NCI-H460 (cell line): Measurements from ENCODE around the gene LRRC57. TPM values are rescaled to one million over a fixed set of nuclear protein-coding genes. Genes with fewer than 3 reads are reported as not detected.

ENCODE experiments used
- DNase-seq: peaks from one replicate; pipeline ENCODE4 v3.0.0-alpha.2; 2016; ENCODE audit warnings: low read depth; ENCODE audit errors: extremely low read depth
- total RNA-seq: library from RNA; depleted of rRNA; stranded (reverse); fragments of >200 nt; shearing (Covaris generic); gene quantifications from 2 replicates; pipeline ENCODE4 v1.2.3, GENCODE V29; 2014

Gene LRRC57
- total RNA-seq, 1 experiment from 2014 or later = 19.8 TPM

DNA sequence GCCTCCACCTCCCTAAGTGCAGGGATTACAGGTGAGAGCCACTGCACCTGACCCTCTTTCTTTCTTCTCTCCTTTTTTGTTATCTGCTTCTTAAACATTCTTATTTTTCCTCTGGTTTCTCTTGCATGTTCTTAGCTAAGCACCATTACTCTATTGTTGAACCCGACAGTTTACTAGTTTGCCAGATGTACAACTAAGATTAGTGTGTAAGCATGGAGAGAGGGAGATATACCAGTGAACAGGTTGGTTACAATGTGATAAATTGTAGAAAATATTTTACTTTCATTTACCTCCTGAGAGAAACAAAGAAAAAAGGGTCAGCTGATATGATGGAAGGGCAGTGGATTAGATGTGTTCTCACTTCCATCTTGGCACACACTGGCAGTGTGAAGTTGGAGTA, 5.0 kb upstream of the LRRC57 start:
- DNase-seq = no peak

DNA sequence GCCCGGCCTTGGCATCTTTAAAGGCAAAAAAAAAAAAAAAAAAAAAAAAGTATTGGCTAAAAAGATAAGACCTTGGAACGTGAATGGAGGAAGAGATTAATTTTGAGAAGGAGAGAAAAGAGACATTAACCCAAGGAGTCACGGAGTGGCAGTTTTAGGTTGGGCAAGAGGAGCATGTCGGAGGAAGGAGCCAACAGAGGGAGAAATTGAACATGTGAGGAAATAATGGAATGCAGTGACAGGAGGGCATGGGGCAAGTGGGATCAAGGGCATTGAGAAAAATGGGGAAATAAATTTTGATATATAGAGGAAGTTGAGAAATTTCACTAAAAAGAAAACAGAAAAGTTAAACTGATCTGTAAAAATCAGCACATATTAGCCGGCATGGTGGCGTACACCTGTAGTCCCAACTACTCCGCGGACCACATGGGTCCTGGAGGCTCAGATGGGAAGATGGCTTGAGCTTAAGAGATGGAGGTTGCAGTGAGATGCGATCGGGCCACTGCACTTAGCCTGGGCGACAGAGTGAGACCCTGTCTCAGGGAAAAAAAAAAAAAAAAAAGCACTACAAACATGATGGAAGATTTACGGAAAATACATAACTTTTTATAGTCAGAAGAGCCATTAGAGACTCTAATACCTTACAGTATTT, 1.3 kb upstream of the LRRC57 start:
- DNase-seq = no peak

DNA sequence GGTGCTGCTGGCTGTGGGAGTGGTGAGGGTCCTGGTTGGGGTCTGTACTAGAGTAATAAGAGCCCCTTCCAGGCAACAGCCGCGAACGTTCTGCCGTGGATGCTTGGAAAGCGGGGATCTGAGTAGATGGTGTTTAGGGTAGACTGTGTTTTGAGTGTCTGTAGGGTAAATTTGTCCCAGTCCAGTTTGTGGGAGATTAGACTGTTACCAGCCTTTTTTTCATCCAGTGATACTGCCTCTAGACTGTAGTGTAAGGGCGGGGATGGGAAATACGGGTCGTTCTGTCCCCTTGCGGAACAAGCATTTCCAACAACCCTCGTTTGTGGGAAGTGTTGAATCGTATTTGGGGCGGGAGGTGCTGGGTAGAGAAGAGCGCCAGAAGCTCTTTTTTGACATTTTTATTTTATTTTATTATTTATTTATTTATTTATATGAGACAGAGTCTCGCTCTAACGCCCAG, 469 bp upstream of the LRRC57 start:
- DNase-seq = peak; percentile 8

DNA sequence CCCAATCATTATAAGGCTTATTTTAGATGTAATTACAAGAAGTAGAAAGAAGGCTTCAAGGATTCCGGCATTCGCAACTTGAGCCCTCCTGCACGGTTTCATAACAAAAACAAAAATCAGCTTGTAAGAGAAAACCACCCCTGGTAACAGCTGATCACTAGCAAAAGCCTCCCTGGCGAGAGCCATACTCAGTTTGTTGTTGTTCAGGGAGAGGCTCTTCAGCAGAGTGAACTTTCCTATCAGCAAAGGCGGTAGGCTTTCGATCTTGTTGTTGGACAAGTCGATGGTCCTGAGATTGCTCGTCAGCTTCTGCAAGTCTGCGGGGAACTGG, 710 bp downstream of the LRRC57 start:
- no peak for DNase-seq

DNA sequence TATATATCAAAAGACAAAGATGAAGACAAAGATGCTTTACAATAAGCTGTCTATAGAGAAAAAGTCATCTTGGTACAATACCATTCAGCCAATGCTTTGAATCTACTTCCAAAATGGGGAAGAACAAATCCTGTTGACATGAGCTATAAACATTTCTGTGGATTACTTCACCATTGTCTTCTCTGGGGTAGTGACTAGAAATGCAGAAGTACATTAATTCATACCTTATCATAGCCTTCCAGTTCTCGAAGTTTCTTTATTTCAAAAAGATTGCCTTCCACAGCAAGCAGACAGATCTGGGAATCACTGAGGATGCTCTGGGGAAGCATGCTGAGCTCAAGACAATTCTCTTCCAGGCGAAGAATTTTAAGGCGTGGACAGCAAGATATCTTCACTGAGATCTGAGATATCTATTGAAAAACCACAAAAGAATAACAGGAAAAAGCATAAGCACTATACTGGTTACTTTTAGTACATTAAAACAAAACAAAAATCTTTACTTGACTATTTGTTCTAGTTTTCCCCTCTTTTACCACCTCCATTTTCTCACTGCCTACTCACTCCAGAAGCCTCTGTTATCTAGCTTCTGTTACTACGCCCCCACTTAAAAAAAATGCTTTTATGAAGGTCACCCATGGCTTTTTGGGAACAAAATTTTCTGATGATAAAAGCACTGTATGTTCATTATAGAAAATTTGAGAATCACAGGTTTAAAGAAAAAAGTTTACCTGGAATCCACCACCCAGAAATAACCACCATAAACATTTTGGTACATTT, 3.6 kb downstream of the LRRC57 start:
- no peak for DNase-seq

DNA sequence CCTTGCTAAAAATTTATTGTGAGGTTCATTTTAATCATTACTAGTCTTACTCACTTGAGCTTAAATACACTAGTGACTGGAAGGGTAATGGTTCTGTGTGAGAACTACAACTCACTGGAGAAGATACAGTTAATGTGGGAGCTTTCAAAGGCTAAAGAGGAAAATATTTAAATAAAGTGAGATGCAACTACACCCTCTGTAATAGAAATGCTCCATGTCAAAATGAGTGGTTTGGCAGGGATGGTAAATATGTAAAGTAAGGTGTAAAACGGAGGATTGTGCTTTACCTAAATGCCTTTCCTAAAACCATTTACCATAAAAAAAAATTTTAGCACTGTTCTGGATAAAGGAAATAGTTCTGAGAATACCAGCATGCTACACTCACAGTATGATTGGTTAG, 15.3 kb downstream of the LRRC57 start:
- no peak for DNase-seq

DNA sequence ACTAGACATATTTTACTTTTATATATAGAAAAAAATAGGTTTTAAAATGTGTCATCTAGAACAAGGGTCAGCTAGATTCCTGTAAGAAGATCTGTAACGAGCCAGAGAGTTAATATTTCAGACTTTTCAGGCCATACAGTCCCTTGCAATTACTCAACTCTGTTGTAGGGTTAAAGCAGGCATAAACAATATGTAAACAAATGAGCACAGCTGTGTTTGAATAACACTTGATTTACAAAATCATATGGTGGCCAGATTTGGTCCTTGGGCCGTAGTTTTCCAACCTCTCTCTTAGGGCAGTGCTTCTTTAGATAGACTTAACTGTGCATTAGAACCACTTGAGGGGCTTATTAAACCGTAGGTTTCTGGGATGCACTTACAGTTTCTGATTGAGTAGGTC, 19.6 kb downstream of the LRRC57 start:
- no peak for DNase-seq

DNA sequence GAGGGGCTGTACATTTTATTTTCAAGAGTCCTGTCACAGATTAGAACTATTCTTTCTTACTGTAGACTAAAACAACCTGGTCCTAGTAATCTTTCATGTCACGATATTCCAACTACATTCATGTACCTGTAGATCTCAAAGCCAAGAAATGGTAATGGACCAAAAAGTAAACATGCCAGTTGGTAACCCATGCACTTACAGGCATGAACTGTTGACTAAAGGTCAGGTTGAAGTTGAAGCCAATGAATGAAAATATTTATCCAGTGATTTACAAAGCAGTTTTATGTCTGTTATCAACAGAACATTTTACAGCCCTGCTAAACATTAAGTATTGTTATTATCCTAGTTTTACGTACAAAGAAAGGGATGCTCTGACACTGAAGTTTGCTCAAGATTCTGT, 25.3 kb downstream of the LRRC57 start:
- no peak for DNase-seq

DNA sequence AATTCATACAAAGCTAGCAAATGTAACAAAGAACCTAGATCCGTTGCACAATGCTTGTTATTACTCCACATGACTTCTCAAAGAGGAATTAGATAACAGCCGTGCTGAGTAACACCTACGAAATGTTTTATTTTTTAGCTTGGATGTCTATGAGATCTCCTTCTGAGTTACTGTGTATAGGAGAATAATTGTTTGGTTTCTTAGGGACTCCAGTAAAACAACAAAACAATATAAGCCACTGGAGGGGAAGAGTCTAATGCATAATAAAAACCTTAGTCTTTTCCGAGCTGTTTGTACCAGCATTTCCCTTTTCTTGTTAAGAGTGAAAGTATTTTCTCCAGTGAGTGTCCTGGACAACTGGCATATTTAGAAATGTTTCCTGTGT, 37.6 kb downstream of the LRRC57 start:
- DNase-seq = no peak

DNA sequence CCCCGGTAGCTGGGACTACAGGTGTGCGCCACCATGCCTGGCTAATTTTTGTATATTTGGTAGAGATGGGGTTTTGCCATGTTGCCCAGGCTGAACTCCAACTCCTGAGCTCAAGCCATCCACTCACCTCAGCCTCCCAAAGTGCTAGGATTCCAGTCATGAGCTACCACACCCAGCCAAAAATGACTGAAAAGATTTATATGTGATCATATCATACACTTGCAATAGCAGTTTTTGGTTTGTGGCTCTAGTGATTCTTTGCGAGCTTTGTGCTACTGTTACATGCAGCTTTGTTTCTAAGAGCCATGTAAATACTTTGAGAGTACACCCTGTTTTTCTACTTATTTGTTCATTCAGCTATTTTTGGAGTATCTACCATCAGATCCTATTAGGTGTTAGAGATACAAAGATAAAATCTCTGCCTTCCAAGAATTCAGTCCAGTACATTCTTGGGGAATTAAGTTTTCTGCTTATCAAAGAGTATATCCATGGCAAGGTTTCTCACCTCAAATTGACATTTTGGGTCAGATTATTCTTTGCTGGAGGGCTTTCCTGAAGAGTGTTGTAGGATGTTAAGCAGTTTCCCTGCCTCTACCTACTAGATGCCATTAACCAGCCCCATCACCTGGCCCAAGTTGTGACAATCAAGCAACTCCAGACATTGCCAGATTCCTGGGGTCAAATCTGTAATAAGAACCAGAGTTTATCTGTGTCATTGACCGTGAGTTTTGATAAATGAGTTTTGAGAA, 38.2 kb downstream of the LRRC57 start:
- no peak for DNase-seq

DNA sequence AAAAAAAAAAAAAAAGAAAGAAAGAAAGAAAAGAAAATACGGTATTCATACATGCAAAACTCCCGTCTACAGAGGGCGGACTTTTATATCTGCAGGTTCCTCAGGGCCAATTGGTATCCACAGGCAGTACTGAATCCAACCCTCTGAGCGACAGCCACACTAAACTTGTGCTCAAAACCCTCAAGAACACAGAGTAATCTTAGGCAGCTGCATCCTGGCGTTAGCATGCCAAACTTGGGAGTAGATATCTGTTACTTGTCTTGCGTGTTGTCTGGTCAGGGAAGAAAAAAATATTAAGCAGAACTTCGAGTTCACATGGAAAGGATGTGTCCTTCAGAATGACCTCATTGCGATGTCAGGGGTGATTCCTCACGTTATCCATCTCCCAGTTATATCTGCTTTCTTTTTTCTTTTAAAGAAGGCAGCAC, 40.3 kb downstream of the LRRC57 start:
- no peak for DNase-seq

DNA sequence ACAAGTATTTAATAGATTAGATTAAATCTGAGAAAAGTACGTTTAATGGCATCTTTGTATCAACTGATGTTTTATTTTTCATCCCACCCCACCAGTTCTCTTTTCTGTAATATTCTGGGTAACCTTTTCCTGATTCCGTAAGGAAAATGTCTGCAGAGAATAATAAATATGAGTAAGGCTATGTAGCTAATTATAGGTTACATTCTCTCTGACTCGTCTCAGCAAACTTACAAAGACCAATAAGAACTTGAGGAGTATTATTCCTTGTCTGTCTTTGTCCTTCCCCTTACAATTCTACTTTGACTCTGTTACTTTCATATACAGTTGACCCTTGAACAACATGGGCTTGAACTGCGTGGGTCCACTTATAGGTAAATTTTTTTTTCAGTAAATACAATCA, 41.1 kb downstream of the LRRC57 start:
- DNase-seq = no peak

DNA sequence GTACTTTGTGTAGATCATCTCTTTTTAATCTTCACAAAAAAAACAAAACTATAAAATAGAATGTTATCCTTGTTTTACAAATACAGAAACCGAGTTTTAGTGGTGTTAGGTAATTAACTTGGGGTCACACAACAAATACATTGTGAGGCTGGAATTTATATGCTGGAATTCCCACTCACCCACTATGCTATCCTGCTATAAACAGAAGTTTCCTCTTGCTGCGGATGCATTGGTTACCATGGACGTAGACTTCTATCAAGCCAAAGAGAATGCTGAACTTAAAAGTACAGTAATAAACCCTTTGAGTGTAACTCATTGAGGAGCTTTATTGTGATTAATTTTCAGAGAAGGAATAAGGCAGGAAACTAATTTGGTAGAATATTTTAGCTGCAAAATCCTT, 44.0 kb downstream of the LRRC57 start:
- DNase-seq = no peak

DNA sequence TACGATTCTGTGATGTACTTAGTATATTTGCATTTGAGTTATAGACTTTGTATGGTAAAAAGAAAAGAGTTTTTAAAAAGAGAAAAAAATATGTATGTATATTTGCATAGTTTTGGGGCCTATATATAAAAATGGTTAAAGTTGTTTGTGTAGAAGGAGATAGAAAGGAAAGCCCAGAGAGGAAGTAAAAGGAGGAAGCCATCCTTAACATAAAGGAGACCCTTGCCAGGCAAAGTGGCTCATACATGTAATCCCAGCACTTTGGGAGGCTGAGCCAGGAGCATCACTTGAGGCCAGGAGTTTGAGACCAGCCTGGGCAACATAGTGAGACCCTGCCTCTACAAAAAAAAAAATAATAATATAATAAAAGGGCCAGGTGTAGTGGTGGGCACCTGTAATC, 44.8 kb downstream of the LRRC57 start:
- DNase-seq = no peak

DNA sequence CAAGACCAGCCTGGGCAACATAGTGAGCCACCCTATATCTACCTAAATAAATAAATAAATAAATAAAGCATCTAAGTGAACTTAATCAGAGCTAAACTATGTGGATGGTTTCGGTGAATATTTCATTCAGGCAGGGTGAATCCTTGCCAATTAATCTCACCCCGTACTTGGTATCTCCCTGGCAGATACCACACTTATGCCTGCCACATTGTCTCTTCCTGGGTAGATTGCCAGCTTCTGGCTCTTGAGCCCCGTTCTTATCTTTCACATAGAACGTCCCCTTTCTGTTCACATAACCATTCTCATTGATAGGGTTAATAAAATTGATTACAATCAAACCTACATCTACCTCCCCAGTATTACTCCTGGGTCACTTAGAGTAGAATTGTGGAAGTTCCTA, 46.1 kb downstream of the LRRC57 start:
- no peak for DNase-seq

DNA sequence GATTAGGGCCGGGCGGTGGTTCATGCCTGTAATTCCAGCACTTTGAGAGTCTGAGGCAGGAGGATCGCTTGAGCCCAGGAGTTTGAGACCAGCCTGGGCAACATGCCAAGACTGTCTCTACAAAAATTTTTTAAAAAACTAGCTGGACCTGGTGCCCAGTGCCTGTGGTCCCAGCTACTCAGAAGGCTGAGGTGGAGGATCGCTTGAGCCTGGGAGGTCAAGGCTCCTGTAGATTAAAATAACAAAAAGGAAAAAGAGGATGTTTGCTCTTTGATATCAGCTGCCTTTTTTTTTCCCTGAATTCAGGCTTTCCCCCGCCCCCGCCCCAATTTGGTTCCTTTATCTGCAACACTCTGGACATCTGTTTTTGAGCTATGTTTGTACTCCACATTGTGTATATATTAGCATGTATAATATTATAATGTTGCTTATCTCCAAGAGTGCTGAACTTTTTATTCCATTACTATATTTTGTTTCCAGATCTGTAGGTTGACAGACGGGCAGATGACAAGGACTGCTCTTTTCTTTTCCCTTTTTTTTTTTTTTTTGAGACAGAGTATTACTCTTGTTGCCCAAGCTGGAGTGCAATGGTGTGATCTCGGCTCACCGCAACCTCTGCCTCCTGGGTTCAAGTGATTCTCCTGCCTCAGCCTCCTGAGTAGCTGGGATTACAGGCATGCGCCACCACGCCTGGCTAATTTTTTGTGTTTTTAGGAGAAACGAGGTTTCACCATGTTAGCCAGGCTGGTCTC, 48.6 kb downstream of the LRRC57 start:
- no peak for DNase-seq

DNA sequence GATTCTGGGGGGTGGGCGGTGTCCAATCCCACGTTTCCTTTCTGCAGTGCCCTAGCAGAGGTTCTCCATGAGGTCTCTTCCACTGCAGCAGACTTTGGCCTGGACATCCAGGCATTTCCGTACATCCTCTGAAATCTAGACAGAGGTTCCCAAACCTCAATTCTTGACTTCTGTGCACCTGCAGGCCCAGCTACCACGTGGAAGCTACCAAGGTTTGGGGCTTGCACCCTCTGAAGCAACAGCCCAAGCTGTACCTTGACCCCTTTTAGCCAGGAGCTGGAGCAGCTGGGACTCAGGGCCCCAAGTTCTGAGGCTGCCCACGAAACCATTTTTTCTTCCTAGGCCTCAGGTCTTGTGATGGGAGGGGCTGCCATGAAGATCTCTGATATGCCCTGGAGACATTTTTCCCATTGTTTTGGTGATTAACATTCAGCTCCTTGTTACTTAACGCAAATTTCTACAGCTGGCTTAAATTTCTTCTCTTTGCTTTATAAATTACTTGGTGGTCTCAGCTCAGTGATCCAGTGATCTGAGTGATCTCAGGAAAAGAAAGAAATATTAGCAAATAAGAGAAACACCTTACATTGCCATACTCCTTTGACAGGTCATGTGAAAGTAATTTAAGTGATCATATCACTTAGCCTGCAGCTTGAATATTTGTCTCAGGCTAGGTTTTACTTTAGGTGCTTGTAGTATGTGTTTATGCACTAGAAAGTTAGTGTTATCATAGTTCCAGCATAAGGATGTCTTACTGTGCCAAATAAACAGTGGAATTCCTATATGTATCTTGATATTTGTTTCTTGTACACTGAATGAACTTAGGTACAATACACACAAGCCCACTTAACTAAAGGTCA, 50.2 kb downstream of the LRRC57 start:
- DNase-seq = no peak

DNA sequence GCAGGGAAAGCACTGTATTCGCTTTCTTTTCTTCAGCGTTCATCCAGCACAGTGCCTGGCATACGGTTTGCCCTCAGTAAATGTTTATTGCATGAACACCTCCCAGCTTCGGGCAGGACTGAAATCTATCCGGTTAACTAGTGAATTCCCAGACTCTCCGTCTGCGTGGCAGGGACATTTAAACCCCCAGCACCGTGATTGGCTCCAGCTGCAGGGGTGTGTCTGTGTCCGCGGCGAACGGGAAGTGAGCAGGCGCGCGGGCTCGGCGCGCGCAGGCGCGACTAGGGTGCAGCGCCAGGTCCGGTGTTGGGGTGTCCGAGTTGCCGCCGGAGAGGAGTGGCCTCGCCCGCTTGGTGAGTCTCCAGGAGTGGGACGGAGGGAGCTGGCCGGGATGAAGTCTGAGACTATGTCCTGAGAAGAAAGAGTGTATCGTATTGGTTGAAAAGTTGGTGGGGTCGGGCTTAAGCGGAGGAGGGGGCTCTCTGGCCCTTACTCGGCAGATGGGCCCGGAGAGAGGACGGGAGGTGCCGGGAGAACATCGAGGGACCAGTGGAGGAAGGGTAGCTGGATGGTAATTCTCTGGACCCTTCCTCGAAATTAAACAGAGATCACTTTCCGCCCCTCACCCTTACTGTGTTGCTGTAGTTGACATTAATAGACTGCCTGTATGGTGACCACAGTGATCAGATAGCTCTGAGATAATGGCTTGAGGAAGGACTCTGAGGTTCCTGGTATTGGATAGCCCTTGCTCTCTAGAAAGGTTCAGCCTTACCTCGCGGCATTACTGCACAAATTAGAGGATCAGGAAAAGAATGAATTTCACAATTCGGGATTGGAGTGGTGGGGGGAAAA, 53.0 kb downstream of the LRRC57 start, which contains the start of gene SNAP23:
TSS of gene SNAP23 (plus strand) at position 274 of the 852 bp plus-strand sequence. CDS start 16,213 bp downstream, outside the sequence.
- peak; percentile 86 for DNase-seq

DNA sequence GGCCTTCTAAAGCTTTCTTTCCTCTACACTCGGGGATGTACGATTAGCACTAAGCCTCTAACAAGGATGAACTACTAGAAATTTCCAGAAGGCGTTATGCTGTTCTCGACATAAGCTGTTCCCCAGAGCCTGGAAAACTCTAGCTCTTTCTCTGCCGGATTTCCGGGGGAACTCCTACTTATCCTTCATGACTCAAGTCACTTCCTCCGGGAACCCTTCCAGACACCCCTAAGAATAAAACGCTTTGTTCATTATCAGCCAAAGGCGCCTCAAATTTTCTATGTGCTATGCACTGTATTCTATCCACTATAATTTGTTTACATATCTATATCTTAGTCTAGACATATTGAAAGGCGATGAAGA, 53.6 kb downstream of the LRRC57 start:
- DNase-seq = peak; percentile 33
